Fibroblast of mammary gland (primary cell): ENCODE results near the gene COMMD8.
"Not testable (repeated sequence)": the region's sequence is repeated elsewhere in the genome, so short reads cannot be mapped to it uniquely, and the experiment has no call there.

Experiments
- DNase-seq: peaks from one replicate; pipeline ENCODE4 v3.0.0-alpha.2; 2010; ENCODE audit warnings: low read depth
- H3K4me3 ChIP-seq: 2 replicates; pipeline ENCODE4 v1.5.1; 2011; ENCODE audit warnings: low read depth, mild to moderate bottlenecking, low read length, moderate library complexity; ENCODE audit not compliant: control insufficient read depth
- CTCF ChIP-seq: conservative IDR thresholded peaks from 2 replicates; pipeline ENCODE4 v1.5.1; 2011; ENCODE audit warnings: low read depth, low read length, inconsistent platforms; ENCODE audit not compliant: control insufficient read depth, insufficient read depth

COMMD8 gene

GRCh38 chr4:47494124-47494430 is 30.6 kb upstream of the COMMD8 start:
- no peak for TF ChIP-seq CTCF
- no peak for DNase-seq
- no peak overlapping the region for H3K4me3 ChIP-seq

- no peak for DNase-seq
- TF ChIP-seq CTCF: no peak
- no peak overlapping the region for H3K4me3 ChIP-seq
These were observed 30.0 kb upstream of the COMMD8 start for GRCh38 chr4:47493238-47494123.

- no peak overlapping the region for H3K4me3 ChIP-seq
- peak; percentile 59 for DNase-seq
- peak; percentile 54 for TF ChIP-seq CTCF
These were observed 27.0 kb upstream of the COMMD8 start for GRCh38 chr4:47490550-47490949.

- no peak for TF ChIP-seq CTCF
- DNase-seq: no peak
- no peak overlapping the region for H3K4me3 ChIP-seq
These were observed 25.2 kb upstream of the COMMD8 start for GRCh38 chr4:47488706-47489105.

- H3K4me3 ChIP-seq: peak overlapping the region; percentile 76
- DNase-seq: not testable (repeated sequence)
These were observed 23.2 kb upstream of the COMMD8 start for GRCh38 chr4:47486727-47487126.

GRCh38 chr4:47486231-47486673 is 22.8 kb upstream of the COMMD8 start:
- no peak for TF ChIP-seq CTCF
- H3K4me3 ChIP-seq: peak overlapping the region; percentile 76
- DNase-seq: peak; percentile 30

- peak overlapping the region; percentile 76 for H3K4me3 ChIP-seq
- TF ChIP-seq CTCF: no peak
- peak; percentile 33 for DNase-seq
These were observed 22.3 kb upstream of the COMMD8 start for GRCh38 chr4:47485768-47486167.
